ENCODE measurements around the gene NSG1.

NSG1 gene

DNA sequence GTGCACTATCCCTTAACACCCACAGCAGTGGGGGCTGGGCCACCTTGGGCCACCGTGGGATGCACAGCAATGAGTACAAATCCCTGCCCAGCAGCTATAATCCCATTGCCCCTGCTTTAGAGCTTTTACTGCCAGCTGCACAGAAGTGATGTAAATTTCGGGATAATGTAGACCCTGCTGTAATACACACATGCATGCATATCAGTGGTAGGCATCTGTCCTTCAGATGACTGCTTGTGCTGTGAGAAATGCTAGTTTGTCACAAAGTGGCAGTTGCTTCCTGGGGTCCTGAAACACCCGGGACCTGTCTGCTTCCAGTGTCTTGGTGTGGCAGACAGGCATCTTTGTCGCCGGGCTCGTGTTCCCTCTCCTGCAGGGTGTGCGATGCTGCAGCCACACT lies 14.1 kb downstream of the NSG1 start:
- TF ChIP-seq EZH2phosphoT487 (IDR thresholded peaks at IDR 0.05; ENCODE audit: borderline replicate concordance, low read length) = no peak
- TF ChIP-seq, protein P1, sequence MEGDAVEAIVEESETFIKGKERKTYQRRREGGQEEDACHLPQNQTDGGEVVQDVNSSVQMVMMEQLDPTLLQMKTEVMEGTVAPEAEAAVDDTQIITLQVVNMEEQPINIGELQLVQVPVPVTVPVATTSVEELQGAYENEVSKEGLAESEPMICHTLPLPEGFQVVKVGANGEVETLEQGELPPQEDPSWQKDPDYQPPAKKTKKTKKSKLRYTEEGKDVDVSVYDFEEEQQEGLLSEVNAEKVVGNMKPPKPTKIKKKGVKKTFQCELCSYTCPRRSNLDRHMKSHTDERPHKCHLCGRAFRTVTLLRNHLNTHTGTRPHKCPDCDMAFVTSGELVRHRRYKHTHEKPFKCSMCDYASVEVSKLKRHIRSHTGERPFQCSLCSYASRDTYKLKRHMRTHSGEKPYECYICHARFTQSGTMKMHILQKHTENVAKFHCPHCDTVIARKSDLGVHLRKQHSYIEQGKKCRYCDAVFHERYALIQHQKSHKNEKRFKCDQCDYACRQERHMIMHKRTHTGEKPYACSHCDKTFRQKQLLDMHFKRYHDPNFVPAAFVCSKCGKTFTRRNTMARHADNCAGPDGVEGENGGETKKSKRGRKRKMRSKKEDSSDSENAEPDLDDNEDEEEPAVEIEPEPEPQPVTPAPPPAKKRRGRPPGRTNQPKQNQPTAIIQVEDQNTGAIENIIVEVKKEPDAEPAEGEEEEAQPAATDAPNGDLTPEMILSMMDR (IDR thresholded peaks at IDR 0.05; ENCODE audit: low read depth, low read length, poor library complexity, severe bottlenecking) = no peak
- Histone ChIP-seq H3K36me3 (ENCODE audit: control insufficient read depth, low read length) (no peaks in the 10 kb centered on the region), H4K20me1 (ENCODE audit: control insufficient read depth, insufficient read depth, low read depth, low read length) (no peaks in the 10 kb centered on the region), H3K27ac (ENCODE audit: low read depth, low read length) (no peak overlapping the region), H3K4me3 (ENCODE audit: low read length) (no peak overlapping the region), H3F3A (ENCODE audit: control insufficient read depth, insufficient read depth) (no peaks in the 10 kb centered on the region), H3K9me2 (replicated peaks; ENCODE audit: control insufficient read depth, low read length) (no peaks in the 10 kb centered on the region), H3K79me2 (ENCODE audit: control insufficient read depth, low read length) (no peaks in the 10 kb centered on the region), H3K27me3 (ENCODE audit: control insufficient read depth, low read length) (no peaks in the 10 kb centered on the region; the same call in none of the 2 replicates), H3K9me3 (ENCODE audit: control insufficient read depth, insufficient read depth, low read length) (peaks cover 3% of the 10 kb centered on the region; the same call in 1 of the 2 replicates), H3K4me1 (ENCODE audit: control insufficient read depth, low read length) (peaks cover 7% of the 10 kb centered on the region), H3K4me2 (ENCODE audit: low read length) (no peak overlapping the region)

DNA sequence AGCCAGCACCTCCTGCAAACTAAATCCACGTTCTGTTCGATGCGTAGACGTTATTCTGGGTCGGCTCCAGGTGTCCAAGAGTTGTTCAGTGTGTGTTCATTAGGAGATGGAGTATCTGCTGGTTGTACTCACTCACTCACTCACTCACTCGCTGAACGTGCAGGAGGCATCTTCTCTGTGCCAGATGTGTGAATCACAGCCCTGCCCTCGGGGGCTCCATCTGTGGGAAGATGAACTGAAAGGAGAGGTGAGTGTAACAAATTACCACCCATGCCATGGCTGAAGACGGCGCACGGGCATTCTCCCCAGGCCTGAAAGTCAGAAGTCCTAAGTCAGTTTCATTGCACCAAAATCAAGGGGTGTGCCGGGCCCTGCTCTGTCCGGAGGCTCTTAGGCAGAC lies 16.1 kb downstream of the NSG1 start:
- Histone ChIP-seq H3K4me3 (ENCODE audit: low read length) (no peak overlapping the region), H4K20me1 (ENCODE audit: control insufficient read depth, insufficient read depth, low read depth, low read length) (no peaks in the 10 kb centered on the region), H3K27me3 (ENCODE audit: control insufficient read depth, low read length) (no peaks in the 10 kb centered on the region; the same call in none of the 2 replicates), H3K27ac (ENCODE audit: low read depth, low read length) (no peak overlapping the region), H3K4me2 (ENCODE audit: low read length) (no peak overlapping the region), H3K9me3 (ENCODE audit: control insufficient read depth, insufficient read depth, low read length) (peaks cover 3% of the 10 kb centered on the region; the same call in 1 of the 2 replicates), H3K4me1 (ENCODE audit: control insufficient read depth, low read length) (no peaks in the 10 kb centered on the region), H3F3A (ENCODE audit: control insufficient read depth, insufficient read depth) (no peaks in the 10 kb centered on the region), H3K9me2 (replicated peaks; ENCODE audit: control insufficient read depth, low read length) (no peaks in the 10 kb centered on the region), H3K79me2 (ENCODE audit: control insufficient read depth, low read length) (no peaks in the 10 kb centered on the region), H3K36me3 (ENCODE audit: control insufficient read depth, low read length) (no peaks in the 10 kb centered on the region)
- TF ChIP-seq, protein P1 (IDR thresholded peaks at IDR 0.05; ENCODE audit: low read depth, low read length, poor library complexity, severe bottlenecking) = no peak
- TF ChIP-seq EZH2phosphoT487 (IDR thresholded peaks at IDR 0.05; ENCODE audit: borderline replicate concordance, low read length) = no peak

DNA sequence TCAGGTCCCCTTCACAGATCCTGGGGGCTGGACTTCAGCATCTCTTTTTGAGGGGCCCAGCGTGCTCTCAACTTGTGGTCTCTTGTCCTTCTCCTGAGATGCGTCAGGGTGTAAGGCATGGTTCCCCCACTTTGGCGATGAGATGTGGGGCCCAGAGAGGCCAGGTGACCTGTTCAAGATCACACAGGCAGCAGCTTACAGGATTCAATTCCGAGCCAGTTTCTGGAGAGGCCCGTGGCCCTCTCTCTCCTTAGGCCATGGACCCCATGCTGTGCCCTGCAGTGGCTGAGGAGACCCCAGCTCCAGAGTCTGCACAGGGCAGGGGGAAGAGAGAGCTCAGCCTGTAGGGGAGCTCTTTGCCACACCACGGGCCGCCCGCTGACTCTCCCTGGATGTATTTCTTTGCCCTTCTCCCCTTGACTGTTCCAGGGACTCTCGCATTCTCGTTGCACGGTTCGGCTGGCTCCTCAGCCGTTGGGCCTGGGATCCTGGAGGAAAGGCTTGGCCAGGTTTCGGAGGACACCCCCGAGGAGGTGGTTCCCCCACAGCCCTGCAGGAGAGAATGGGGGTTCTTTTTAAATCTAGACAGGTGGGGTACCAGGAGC lies 18.6 kb downstream of the NSG1 start:
- no peak for TF ChIP-seq EZH2phosphoT487 (IDR thresholded peaks at IDR 0.05; ENCODE audit: borderline replicate concordance, low read length)
- TF ChIP-seq, protein P1 (IDR thresholded peaks at IDR 0.05; ENCODE audit: low read depth, low read length, poor library complexity, severe bottlenecking) = no peak
- Histone ChIP-seq H3K9me3 (ENCODE audit: control insufficient read depth, insufficient read depth, low read length) (no peaks in the 10 kb centered on the region), H3K36me3 (ENCODE audit: control insufficient read depth, low read length) (no peaks in the 10 kb centered on the region), H3K4me1 (ENCODE audit: control insufficient read depth, low read length) (no peaks in the 10 kb centered on the region), H3F3A (ENCODE audit: control insufficient read depth, insufficient read depth) (no peaks in the 10 kb centered on the region), H4K20me1 (ENCODE audit: control insufficient read depth, insufficient read depth, low read depth, low read length) (no peaks in the 10 kb centered on the region), H3K4me3 (ENCODE audit: low read length) (no peak overlapping the region), H3K4me2 (ENCODE audit: low read length) (no peak overlapping the region), H3K79me2 (ENCODE audit: control insufficient read depth, low read length) (no peaks in the 10 kb centered on the region), H3K27ac (ENCODE audit: low read depth, low read length) (no peak overlapping the region), H3K27me3 (ENCODE audit: control insufficient read depth, low read length) (no peaks in the 10 kb centered on the region; the same call in 1 of the 2 replicates), H3K9me2 (replicated peaks; ENCODE audit: control insufficient read depth, low read length) (no peaks in the 10 kb centered on the region)

All from DOHH2 (cell line).